ENCODE measurements around the gene DENND4A. TPM values are rescaled to one million over a fixed set of nuclear protein-coding genes. Genes with fewer than 3 reads are reported as not detected.
"Not testable (repeated sequence)": the region's sequence is repeated elsewhere in the genome, so short reads cannot be mapped to it uniquely, and the experiment has no call there.

DENND4A gene
- total RNA-seq, 1 experiment from 2014 or later = 13.2 TPM

GRCh38 chr15:65620833-65621232 lies 171.3 kb downstream of the DENND4A start:
- ChIA-PET CTCF (no interaction called here), POLR2A (ENCODE audit: low non-redundant PET) (no interaction called here)
- no peak overlapping the region for H3K27ac ChIP-seq (ENCODE audit: low read depth, low read length, poor library complexity, severe bottlenecking)
- peaks cover 3% of the 10 kb centered on the region for H3K4me1 ChIP-seq (ENCODE audit: insufficient read depth, low read length, poor library complexity, severe bottlenecking)
- H3K4me3 ChIP-seq (ENCODE audit: low read depth, low read length, poor library complexity, severe bottlenecking) = no peak overlapping the region
- no peaks in the 10 kb centered on the region for H3K27me3 ChIP-seq (replicated peaks; ENCODE audit: insufficient read depth, low read depth, low read length, poor library complexity)
- no peak for TF ChIP-seq EZH2 (IDR thresholded peaks at IDR 0.05; ENCODE audit: borderline replicate concordance, low read depth, low read length, poor library complexity, severe bottlenecking)
- no peak for TF ChIP-seq CTCF (conservative IDR thresholded peaks at IDR 0.05; ENCODE audit: low read depth, low read length)
- intact Hi-C loops (cut with micrococcal nuclease; ENCODE audit: unreplicated experiment) = no loop called here
- no peaks in the 10 kb centered on the region for H3K9me3 ChIP-seq (ENCODE audit: low read depth, low read length, poor library complexity, severe bottlenecking)
- H3K36me3 ChIP-seq (ENCODE audit: insufficient read depth, low read length, poor library complexity, severe bottlenecking) = no peaks in the 10 kb centered on the region
- DNase-seq (ENCODE audit: low spot score) = no peak
- no TSS peak for BruUV-seq (replicated peaks)

- BruUV-seq (replicated peaks) = no TSS peak
- Histone ChIP-seq H3K4me3 (ENCODE audit: low read depth, low read length, poor library complexity, severe bottlenecking) (no peak overlapping the region), H3K36me3 (ENCODE audit: insufficient read depth, low read length, poor library complexity, severe bottlenecking) (no peaks in the 10 kb centered on the region), H3K9me3 (ENCODE audit: low read depth, low read length, poor library complexity, severe bottlenecking) (no peaks in the 10 kb centered on the region), H3K27me3 (replicated peaks; ENCODE audit: insufficient read depth, low read depth, low read length, poor library complexity) (no peaks in the 10 kb centered on the region), H3K4me1 (ENCODE audit: insufficient read depth, low read length, poor library complexity, severe bottlenecking) (no peaks in the 10 kb centered on the region), H3K27ac (ENCODE audit: low read depth, low read length, poor library complexity, severe bottlenecking) (no peak overlapping the region)
- POLR2A ChIA-PET (ENCODE audit: low non-redundant PET) = interaction anchor here (0.6 kb wide), 1 partner anchor 1976 kb away, joined by 4 read pairs; no protein-coding TSS in a partner anchor
- DNase-seq (ENCODE audit: low spot score) = no peak
- no peak for TF ChIP-seq CTCF (conservative IDR thresholded peaks at IDR 0.05; ENCODE audit: low read depth, low read length)
- no peak for TF ChIP-seq EZH2 (IDR thresholded peaks at IDR 0.05; ENCODE audit: borderline replicate concordance, low read depth, low read length, poor library complexity, severe bottlenecking)
- CTCF ChIA-PET = no interaction called here
- intact Hi-C loops (cut with micrococcal nuclease; ENCODE audit: unreplicated experiment) = no loop called here
Observed at GRCh38 chr15:65619626-65620290, 172.3 kb downstream of the DENND4A start.

GRCh38 chr15:65618560-65619109 lies 173.5 kb downstream of the DENND4A start:
- CTCF ChIA-PET = no interaction called here
- intact Hi-C loops (cut with micrococcal nuclease; ENCODE audit: unreplicated experiment) = no loop called here

GRCh38 chr15:65615887-65616286 lies 176.2 kb downstream of the DENND4A start:
- BruUV-seq (replicated peaks); H3K4me1 ChIP-seq (ENCODE audit: insufficient read depth, low read length, poor library complexity, severe bottlenecking); H3K4me3 ChIP-seq (ENCODE audit: low read depth, low read length, poor library complexity, severe bottlenecking); intact Hi-C loops (cut with micrococcal nuclease; ENCODE audit: unreplicated experiment); H3K36me3 ChIP-seq (ENCODE audit: insufficient read depth, low read length, poor library complexity, severe bottlenecking); CTCF ChIA-PET; H3K9me3 ChIP-seq (ENCODE audit: low read depth, low read length, poor library complexity, severe bottlenecking); DNase-seq (ENCODE audit: low spot score); H3K27ac ChIP-seq (ENCODE audit: low read depth, low read length, poor library complexity, severe bottlenecking); H3K27me3 ChIP-seq (replicated peaks; ENCODE audit: insufficient read depth, low read depth, low read length, poor library complexity); POLR2A ChIA-PET (ENCODE audit: low non-redundant PET): not testable (repeated sequence)

More at GRCh38 chr15:65618560-65619109, 173.5 kb downstream of the DENND4A start:
- POLR2A ChIA-PET (ENCODE audit: low non-redundant PET) = no interaction called here
- Histone ChIP-seq H3K9me3 (ENCODE audit: low read depth, low read length, poor library complexity, severe bottlenecking) (no peaks in the 10 kb centered on the region), H3K4me3 (ENCODE audit: low read depth, low read length, poor library complexity, severe bottlenecking) (no peak overlapping the region), H3K27ac (ENCODE audit: low read depth, low read length, poor library complexity, severe bottlenecking) (no peak overlapping the region), H3K36me3 (ENCODE audit: insufficient read depth, low read length, poor library complexity, severe bottlenecking) (no peaks in the 10 kb centered on the region), H3K4me1 (ENCODE audit: insufficient read depth, low read length, poor library complexity, severe bottlenecking) (no peaks in the 10 kb centered on the region), H3K27me3 (replicated peaks; ENCODE audit: insufficient read depth, low read depth, low read length, poor library complexity) (no peaks in the 10 kb centered on the region)
- TF ChIP-seq CTCF (conservative IDR thresholded peaks at IDR 0.05; ENCODE audit: low read depth, low read length) (no peak), EZH2 (IDR thresholded peaks at IDR 0.05; ENCODE audit: borderline replicate concordance, low read depth, low read length, poor library complexity, severe bottlenecking) (no peak)
- no peak for DNase-seq (ENCODE audit: low spot score)
- BruUV-seq (replicated peaks) = no TSS peak

Data from A673 (cell line).